Heart left ventricle (tissue), 16 donors: Measurements from ENCODE around the gene CACNA1E. TPM values are rescaled to one million over a fixed set of nuclear protein-coding genes. Genes with fewer than 3 reads are reported as not detected.

ENCODE experiments used
- ATAC-seq, 4 donors: fragments of 200-7000 bp; cut with Tn5 transposase; one replicate each; pipeline ENCODE4 v1.9.1; 2020 to 2022; ENCODE audit warnings: moderate library complexity in 4 of 4, mild to moderate bottlenecking in 3 of 4, moderate number of reproducible peaks in 1 of 4
- DNase-seq, 5 donors: peaks; one replicate each; pipeline ENCODE4 v3.0.0-alpha.2; 2020
- H3K27ac ChIP-seq, 12 donors: fragments of 200-600 bp; sonication (generic) in 4 of 12; one replicate each; pipeline versions ENCODE4 v1.5.0 to v1.8.0; 2016 to 2022; ENCODE audit warnings: mild to moderate bottlenecking in 2 of 12
- H3K27me3 ChIP-seq, 9 donors: fragments of 200-600 bp; sonication (generic) in 2 of 9; one replicate each; pipeline versions ENCODE4 v1.5.1 to v1.8.0; 2016 to 2022; ENCODE audit warnings: mild to moderate bottlenecking in 3 of 9
- H3K36me3 ChIP-seq, 9 donors: fragments of 200-600 bp; sonication (generic) in 2 of 9; one replicate each; pipeline versions ENCODE4 v1.5.0 to v1.8.0; 2018 to 2022; ENCODE audit warnings: mild to moderate bottlenecking in 2 of 9
- H3K4me1 ChIP-seq, 12 donors: fragments of 200-600 bp; sonication (generic) in 4 of 12; one replicate each; pipeline versions ENCODE4 v1.5.0 to v1.8.0; 2016 to 2022; ENCODE audit warnings: mild to moderate bottlenecking in 3 of 12
- H3K4me3 ChIP-seq, 12 donors: fragments of 200-600 bp; sonication (generic) in 4 of 12; one replicate each; pipeline versions ENCODE4 v1.5.0 to v1.8.0; 2017 to 2022; ENCODE audit warnings: mild to moderate bottlenecking in 9 of 12, moderate library complexity in 4 of 12
- H3K9me3 ChIP-seq, 12 donors: fragments of 200-600 bp; sonication (generic) in 4 of 12; one replicate each; pipeline versions ENCODE4 v1.5.0 to v1.8.0; 2016 to 2022; ENCODE audit warnings: mild to moderate bottlenecking in 1 of 12
- POLR2A ChIP-seq, 2 donors: fragments of 450-650 bp; IDR thresholded peaks; one replicate each; pipeline ENCODE4 v1.6.1; 2017; ENCODE audit warnings: antibody characterized with exemption in 2 of 2, mild to moderate bottlenecking in 2 of 2, moderate library complexity in 2 of 2
- WGBS, 4 donors: extraction: QIAGEN DNeasy Blood & Tissue Kit in 2 of 4; methylation state at CpG; one replicate each; pipeline versions ENCODE4 v1.1.5 to v1.1.7; 2013 to 2018; 5-methylcytosine and 5-hydroxymethylcytosine counted together
- intact Hi-C, 10 donors: fragments of 100-400 bp; cut with DNase I; formaldehyde crosslinking; loops; one replicate each; pipeline versions ENCODE4 v1.11.1 to v1.14.2; 2022
- polyA plus RNA-seq, 2 donors: library from polyadenylated mRNA; stranded (reverse); fragments of 200-250 nt; gene quantifications; one replicate each; pipeline ENCODE4 v1.2.3, GENCODE V29; 2013
- total RNA-seq, 9 donors: library from RNA; depleted of rRNA in 2 of 9; stranded (reverse); fragments of >200 nt in 2 of 9; fragmentation: NEBNext Ultra II Directional in 3 of 9; extraction: Animal tissue kit (Norgen Biotek cat#: 25700) in 3 of 9; gene quantifications; one replicate each; pipeline versions ENCODE4 v1.1.0 to v1.2.4, GENCODE V29; 2016 to 2023
- TF ChIP-seq, protein P1 (sequence below), 12 donors: fragments of 200-600 bp; sonication (generic) in 4 of 12; IDR thresholded peaks; one replicate each; pipeline versions ENCODE4 v1.5.0 to v1.8.0; 2018 to 2022; ENCODE audit warnings: antibody characterized with exemption in 12 of 12, mild to moderate bottlenecking in 5 of 12
- donor health status: ischemic (EF 13 %, LVEDD 7.1; RV severe dilation, severe dysfunction).
- donor health status: healthy with polysubstance abuse.
- donor health status: DM: no; HTN: yes; CAD: no.
- donor health status: DM: no; HTN: no; CAD: no.
- donor health status: ischemic (EF 25% LVEDD 6.9; RV normal size, moderate dysfunction).
- donor health status: ischemic (EF 25% LVEDD 5.7; RV mildly dilated, moderate dysfunction).
- donor health status: healthy.
- donor health status: DM: yes; HTN: yes; CAD: no.
- donor health status: ischemic (EF 35%, LVEDD 5.7; RV mildly dilated, moderate dysfunction).
- donor health status: nonischemic (EF 11% LVEDD 7.7; RV severe dilation, severe dysfunction).
- donor health status: DM: yes; HTN: yes; CAD: no.
- donor health status: PGD.
- donor health status: ischemic (EF 29% LVEDD 5.4; RV normal size, mild dysfunction).
- donor health status: nonischemic (EF 23%, LVEDD 6.1; RV moderate dilation, normal function).

CACNA1E gene
- total and polyA plus RNA-seq, 11 donors: 0.02 to 1.9 (median 0.10) TPM

DNA sequence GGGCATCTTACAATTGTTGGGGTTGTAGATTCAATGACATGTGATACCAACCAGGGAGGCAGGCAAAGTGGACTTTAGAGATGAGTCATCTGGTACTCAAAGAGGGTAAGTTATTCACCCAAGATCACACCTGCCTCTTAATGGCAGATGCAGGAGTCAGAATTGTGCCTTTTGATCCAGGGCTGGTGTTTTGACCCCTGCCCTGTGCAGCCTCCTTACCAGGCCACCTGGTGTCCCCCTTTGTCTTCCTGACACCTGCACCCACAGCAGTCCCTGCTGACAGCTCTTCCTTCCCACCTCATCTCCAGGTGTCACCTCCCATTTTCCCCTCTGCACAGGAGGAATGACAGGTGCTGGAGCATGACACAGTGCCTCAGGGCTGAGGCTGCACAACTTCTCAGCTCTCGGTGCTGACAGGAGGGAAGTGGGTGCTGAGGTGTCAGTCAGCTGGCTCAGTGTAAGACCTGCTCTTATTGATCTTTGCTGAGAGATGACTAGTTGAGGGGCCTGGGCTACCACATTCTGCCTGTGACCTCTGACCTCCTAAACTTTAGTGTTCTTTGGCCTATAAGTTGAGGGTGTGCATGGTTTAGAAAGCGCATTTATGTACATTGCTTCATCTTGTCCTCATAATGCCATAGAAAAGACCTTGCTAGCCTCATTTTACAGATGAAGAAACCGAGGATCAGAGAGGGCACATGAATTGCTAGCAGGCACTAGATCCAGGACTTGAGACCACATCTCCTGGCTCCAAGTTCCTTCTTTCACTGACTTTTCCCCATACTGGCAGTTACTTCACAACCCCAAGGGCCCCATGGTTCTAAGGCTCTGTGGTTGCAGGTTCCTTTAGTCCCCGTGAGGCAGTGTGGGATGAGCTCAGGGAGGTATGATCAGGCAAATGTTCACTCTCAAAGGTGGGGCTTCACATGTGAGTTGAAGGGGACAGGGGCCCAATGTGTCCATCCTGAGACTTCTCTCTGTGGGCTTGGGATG is 31.3 kb downstream of the CACNA1E start:
- Histone ChIP-seq H3K27me3 (peaks cover 0 to 28% (median 3%) of the 10 kb centered on the region in 9 donors), H3K36me3 (no peaks in the 10 kb centered on the region), H3K9me3 (no peaks in the 10 kb centered on the region), H3K27ac (no peak overlapping the region), H3K4me3 (no peak overlapping the region), H3K4me1 (peaks cover 0 to 4% (median 0%) of the 10 kb centered on the region in 12 donors)
- DNase-seq (no peak), ATAC-seq (peak in 3 of 4 donors; percentile 37 to 71 (median 63))
- intact Hi-C loops: no loop called here
- TF ChIP-seq, protein P1, sequence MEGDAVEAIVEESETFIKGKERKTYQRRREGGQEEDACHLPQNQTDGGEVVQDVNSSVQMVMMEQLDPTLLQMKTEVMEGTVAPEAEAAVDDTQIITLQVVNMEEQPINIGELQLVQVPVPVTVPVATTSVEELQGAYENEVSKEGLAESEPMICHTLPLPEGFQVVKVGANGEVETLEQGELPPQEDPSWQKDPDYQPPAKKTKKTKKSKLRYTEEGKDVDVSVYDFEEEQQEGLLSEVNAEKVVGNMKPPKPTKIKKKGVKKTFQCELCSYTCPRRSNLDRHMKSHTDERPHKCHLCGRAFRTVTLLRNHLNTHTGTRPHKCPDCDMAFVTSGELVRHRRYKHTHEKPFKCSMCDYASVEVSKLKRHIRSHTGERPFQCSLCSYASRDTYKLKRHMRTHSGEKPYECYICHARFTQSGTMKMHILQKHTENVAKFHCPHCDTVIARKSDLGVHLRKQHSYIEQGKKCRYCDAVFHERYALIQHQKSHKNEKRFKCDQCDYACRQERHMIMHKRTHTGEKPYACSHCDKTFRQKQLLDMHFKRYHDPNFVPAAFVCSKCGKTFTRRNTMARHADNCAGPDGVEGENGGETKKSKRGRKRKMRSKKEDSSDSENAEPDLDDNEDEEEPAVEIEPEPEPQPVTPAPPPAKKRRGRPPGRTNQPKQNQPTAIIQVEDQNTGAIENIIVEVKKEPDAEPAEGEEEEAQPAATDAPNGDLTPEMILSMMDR (IDR thresholded peaks at IDR 0.05): no peak
- no peak for TF ChIP-seq POLR2A (IDR thresholded peaks at IDR 0.05)
- 75 to 77% (median 75%) methylated on average over 4 of the region's 4 CpGs for WGBS, 4 donors

DNA sequence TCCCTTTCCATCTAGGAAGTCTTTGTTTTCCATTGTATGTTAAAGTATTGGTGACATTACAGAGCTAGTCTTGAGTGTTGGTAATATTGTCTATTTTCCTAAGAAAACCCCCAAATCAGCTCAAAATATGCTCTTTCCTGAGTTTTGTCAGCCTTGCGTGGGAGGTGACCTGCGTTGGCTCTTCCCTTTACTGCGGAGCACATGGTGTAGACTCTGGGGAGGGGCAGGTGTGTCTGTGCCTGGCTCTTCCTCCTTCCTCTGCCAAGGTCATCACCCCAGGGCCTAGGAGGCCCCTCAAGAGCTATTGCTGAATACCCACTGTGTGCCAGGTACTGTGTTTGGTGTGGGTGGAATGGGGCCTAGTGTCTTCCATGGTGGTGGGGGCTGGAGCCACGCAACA is 33.4 kb downstream of the CACNA1E start:
- peaks cover 0 to 4% (median 0%) of the 10 kb centered on the region in 12 donors for H3K4me1 ChIP-seq
- H3K4me3 ChIP-seq: no peak overlapping the region
- intact Hi-C loops: no loop called here
- 73 to 92% (median 78%) methylated on average over 4 of the region's 4 CpGs for WGBS, 4 donors
- H3K27ac ChIP-seq: no peak overlapping the region
- peaks cover 0 to 8% (median 0%) of the 10 kb centered on the region in 9 donors for H3K27me3 ChIP-seq
- no peak for ATAC-seq
- no peaks in the 10 kb centered on the region for H3K9me3 ChIP-seq
- TF ChIP-seq, protein P1 (IDR thresholded peaks at IDR 0.05): no peak
- TF ChIP-seq POLR2A (IDR thresholded peaks at IDR 0.05): no peak
- DNase-seq: no peak
- H3K36me3 ChIP-seq: no peaks in the 10 kb centered on the region

DNA sequence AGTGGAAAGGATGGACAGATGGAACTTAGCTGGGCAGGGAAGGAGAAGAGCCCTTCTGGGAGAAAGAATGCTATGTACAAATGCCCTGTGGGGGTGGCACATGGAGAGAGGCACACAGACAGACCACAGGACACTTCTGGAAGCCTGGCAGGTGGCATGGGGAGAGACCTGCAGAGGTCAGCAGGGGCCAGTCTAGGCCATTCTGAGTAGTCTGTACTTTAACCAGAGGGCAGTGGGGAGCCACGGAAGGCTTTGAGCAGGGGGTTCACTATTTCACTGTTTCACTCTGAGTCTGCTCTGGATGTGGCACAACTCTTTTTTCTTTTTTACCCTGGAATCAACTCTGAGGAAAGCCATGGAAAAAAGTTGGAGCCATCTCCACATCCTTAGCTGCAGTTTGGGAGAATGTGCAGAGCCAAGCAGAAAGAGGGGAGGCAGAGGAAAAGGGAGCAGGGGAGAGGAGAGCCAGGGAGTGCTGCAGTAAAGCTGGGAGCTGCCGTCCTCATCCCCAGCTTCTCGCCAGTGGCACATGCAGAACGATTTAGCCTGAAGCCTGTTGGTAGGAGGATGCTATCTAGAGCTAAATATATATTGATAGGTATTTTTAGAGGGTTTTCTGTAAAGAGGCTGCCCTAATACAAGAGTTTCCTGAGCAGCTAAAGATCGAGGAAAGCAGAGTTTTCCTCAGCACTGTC is 34.0 kb downstream of the CACNA1E start:
- ATAC-seq: no peak
- DNase-seq: no peak
- peaks cover 0 to 5% (median 0%) of the 10 kb centered on the region in 9 donors for H3K27me3 ChIP-seq
- intact Hi-C loops: no loop called here
- no peak overlapping the region for H3K27ac ChIP-seq
- H3K9me3 ChIP-seq: no peaks in the 10 kb centered on the region
- TF ChIP-seq, protein P1 (IDR thresholded peaks at IDR 0.05): no peak
- TF ChIP-seq POLR2A (IDR thresholded peaks at IDR 0.05): no peak
- 27 to 40% (median 34%) methylated on average over 5 of the region's 5 CpGs for WGBS, 4 donors
- H3K36me3 ChIP-seq: no peaks in the 10 kb centered on the region
- no peak overlapping the region for H3K4me3 ChIP-seq
- H3K4me1 ChIP-seq: peaks cover 0 to 4% (median 0%) of the 10 kb centered on the region in 12 donors

DNA sequence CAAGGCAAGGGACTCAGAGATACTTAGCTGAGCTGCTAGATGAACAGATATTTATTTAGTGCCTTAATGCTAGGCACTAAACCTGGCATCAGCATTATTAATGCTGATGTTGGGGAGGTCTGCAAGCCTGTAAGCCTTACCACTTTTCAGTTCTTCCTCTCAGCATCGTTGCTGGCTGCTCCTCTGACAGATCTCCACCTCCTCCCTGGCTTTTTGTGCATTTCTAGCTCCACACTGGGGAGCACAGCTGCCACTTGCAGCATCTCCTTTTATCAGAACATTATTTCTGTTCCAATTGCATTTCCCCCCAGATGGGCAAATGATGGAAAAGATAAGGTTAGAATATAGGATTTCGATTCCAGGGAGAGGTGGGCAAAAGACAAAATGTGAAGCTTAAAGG is 34.8 kb downstream of the CACNA1E start:
- ATAC-seq (no peak), DNase-seq (no peak)
- Histone ChIP-seq H3K27ac (no peak overlapping the region), H3K4me1 (peaks cover 0 to 4% (median 0%) of the 10 kb centered on the region in 12 donors), H3K4me3 (no peak overlapping the region), H3K9me3 (no peaks in the 10 kb centered on the region), H3K27me3 (peaks cover 0 to 5% (median 0%) of the 10 kb centered on the region in 9 donors), H3K36me3 (no peaks in the 10 kb centered on the region)
- intact Hi-C loops: no loop called here
- no peak for TF ChIP-seq POLR2A (IDR thresholded peaks at IDR 0.05)
- TF ChIP-seq, protein P1 (IDR thresholded peaks at IDR 0.05): no peak
- WGBS, 4 donors: 48 to 66% (median 55%) methylated on average over 2 of the region's 2 CpGs
